T-helper 17 cell (primary cell): ENCODE measurements around the gene LRRC8E. TPM values are rescaled to one million over a fixed set of nuclear protein-coding genes. Genes with fewer than 3 reads are reported as not detected.
"Not testable (repeated sequence)": the region's sequence is repeated elsewhere in the genome, so short reads cannot be mapped to it uniquely, and the experiment has no call there.

ENCODE experiments used
- ATAC-seq: fragments of 150-1000 bp; cut with Tn5 transposase; 2 replicates; pipeline ENCODE4 v1.10.0; 2021; ENCODE audit warnings: mild to moderate bottlenecking, moderate library complexity
- DNase-seq, 3 donors: peaks; one replicate each; pipeline versions ENCODE4 v3.0.0 to v3.0.0-alpha.2; 2020 to 2021
- H3K9me3 ChIP-seq: one replicate; pipeline ENCODE4 v1.7.0; 2013; ENCODE audit warnings: low read length, mild to moderate bottlenecking; ENCODE audit not compliant: control insufficient read depth, poor library complexity, severe bottlenecking
- H3K27ac Mint-ChIP-seq: one replicate; pipeline ENCODE4 v1.8.0; 2022; ENCODE audit warnings: mild to moderate bottlenecking, moderate library complexity, mixed read lengths
- H3K27me3 Mint-ChIP-seq: one replicate; pipeline ENCODE4 v1.8.0; 2022; ENCODE audit warnings: mixed read lengths
- H3K36me3 Mint-ChIP-seq: one replicate; pipeline ENCODE4 v1.8.0; 2022; ENCODE audit warnings: low read depth, mixed read lengths
- H3K4me1 Mint-ChIP-seq: one replicate; pipeline ENCODE4 v1.8.0; 2022; ENCODE audit warnings: mild to moderate bottlenecking, mixed read lengths
- H3K4me3 Mint-ChIP-seq: one replicate; pipeline ENCODE4 v1.8.0; 2022; ENCODE audit warnings: mild to moderate bottlenecking, moderate library complexity, mixed read lengths
- total RNA-seq, 4 donors: library from RNA in 2 of 4; stranded (reverse) in 2 of 4; gene quantifications; one replicate each; pipeline ENCODE4 v1.2.3 and lab custom pipeline; 2022 to 2026

Gene LRRC8E
- total RNA-seq, 2 donors from 2014 or later = not detected

DNA sequence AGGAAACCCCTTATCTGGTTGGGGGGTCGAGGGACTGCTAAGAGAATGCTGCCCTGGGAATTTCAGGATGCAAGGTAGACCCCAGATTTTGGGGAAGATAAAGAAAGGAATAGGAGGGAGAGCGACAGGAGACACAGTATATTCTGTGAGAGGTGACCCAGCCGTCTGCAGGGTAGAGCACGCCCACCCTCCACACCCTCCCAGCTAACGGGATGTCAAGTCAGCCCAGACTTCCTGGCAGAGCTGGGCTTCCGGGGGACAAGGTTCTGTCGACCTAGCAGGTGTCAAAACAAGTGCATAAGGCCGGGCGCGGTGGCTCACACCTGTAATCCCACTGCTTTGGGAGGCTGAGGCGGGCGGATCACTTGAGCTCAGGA lies 13.4 kb upstream of the LRRC8E start:
- H3K4me1 Mint-ChIP-seq = peaks cover 24% of the 10 kb centered on the region
- ATAC-seq (no peak), DNase-seq (no peak)
- no peak overlapping the region for H3K4me3 Mint-ChIP-seq
- no peaks in the 10 kb centered on the region for H3K36me3 Mint-ChIP-seq
- H3K27ac Mint-ChIP-seq = no peak overlapping the region
- peaks cover 19% of the 10 kb centered on the region for H3K27me3 Mint-ChIP-seq
- H3K9me3 ChIP-seq = no peaks in the 10 kb centered on the region

DNA sequence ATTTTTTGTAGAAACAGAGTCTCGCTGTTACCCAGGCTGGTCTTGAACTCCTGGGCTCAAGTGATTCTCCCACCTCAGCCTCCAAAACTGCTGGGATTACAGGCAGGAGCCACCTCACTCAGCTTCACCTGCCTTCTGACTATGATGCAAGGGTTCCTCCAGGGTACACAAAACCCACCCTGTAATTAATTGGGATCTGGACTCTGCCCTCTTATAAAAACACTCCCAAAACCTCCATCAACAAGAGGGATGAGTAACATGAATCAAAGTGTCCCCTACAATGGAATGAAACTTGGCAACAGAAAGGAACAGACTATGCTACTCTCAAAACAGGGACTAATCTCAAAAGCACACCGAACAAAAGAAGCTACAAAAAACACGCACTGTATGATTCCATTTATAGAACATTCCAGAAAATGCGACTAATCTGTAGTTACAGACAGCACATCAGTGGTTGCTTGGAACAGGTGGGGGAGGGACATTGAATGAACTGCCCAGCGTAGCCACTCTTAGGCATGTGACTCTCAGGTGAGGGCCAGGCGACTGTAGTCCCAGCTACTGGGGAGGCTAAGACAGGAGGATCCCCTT lies 11.0 kb upstream of the LRRC8E start:
- peaks cover 6% of the 10 kb centered on the region for H3K4me1 Mint-ChIP-seq
- peaks cover 10% of the 10 kb centered on the region for H3K27me3 Mint-ChIP-seq
- no peak for ATAC-seq
- no peak overlapping the region for H3K4me3 Mint-ChIP-seq
- no peak for DNase-seq
- no peak overlapping the region for H3K27ac Mint-ChIP-seq
- H3K9me3 ChIP-seq = no peaks in the 10 kb centered on the region
- H3K36me3 Mint-ChIP-seq = no peaks in the 10 kb centered on the region

DNA sequence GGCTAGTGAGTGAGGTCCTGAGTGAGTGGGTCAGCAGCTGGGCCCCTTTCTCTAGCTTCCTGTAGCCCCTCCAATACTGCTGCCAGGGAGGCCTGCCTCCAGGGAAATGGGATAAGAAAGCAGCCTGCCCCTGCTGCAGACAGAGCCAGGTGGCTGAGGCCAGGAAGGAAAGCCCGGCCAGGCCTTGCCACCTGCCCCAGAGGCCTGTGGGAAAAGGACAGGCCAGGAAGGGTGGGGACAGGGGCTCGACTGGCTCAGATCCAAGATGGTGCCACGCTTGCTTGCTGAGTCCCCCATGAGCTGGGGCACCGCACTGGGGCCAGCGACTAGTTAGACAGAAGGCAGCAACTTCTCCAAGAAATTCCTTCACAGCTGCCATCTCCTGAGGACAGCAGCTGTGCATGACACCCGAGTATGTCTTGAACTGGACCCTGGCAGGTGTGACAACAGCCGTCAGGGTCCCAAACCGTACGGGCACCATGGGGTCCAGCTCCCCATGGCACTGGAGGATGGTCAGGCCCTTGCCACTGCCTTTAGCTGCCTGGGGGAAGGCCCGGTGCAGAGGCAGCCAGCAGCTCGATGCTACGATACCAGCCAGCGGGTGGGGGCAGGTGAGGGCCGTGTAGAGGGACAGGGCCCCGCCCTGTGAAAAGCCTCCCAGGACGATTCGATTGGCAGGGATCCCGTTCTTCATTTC lies 9.1 kb upstream of the LRRC8E start:
- DNase-seq = no peak
- no peaks in the 10 kb centered on the region for H3K9me3 ChIP-seq
- ATAC-seq = no peak
- H3K4me3 Mint-ChIP-seq = no peak overlapping the region
- H3K4me1 Mint-ChIP-seq = peaks cover 8% of the 10 kb centered on the region
- H3K27ac Mint-ChIP-seq = no peak overlapping the region
- peaks cover 5% of the 10 kb centered on the region for H3K27me3 Mint-ChIP-seq
- H3K36me3 Mint-ChIP-seq = no peaks in the 10 kb centered on the region

DNA sequence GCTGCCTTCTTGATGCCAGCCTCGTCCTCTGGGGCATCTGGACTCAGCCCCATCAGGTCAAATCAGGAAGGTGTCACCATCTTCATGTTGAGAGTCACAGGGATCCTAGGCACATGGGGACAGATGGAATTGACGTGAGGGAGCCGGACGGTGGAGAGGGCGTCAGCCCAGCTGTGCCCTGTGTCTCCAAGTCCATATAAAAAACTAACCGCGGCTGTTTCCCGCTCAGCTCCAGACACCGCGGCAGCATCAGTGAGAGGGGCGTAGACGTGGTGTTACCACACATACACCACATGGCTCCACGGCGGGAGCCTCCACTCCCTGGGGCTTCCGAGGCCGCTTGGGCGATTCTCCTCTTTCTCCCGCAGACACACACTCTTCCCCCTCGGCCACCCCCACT lies 8.5 kb upstream of the LRRC8E start:
- H3K36me3 Mint-ChIP-seq = no peaks in the 10 kb centered on the region
- ATAC-seq = no peak

DNA sequence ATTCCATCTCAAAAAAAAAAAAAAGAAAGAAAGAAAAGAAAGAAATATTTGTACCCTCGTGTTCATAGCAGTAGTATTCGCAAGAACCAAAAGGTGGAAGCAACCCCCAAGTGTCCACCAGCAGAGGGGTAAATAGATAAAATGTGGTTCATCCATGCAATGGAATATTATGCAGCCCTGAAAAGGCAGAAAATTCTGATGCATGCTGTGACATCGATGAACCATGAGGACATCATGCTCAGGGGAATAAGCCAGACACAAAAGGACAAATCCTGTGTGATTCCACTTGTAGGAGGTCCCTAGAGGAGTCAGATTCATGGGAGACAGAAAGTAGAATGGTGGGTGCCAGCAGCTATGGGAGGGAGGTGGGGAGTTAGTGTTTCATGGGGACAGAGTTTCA lies 6.4 kb upstream of the LRRC8E start:
- no peaks in the 10 kb centered on the region for H3K9me3 ChIP-seq
- Mint-ChIP-seq H3K27ac (no peak overlapping the region), H3K4me1 (peaks cover 3% of the 10 kb centered on the region), H3K27me3 (no peaks in the 10 kb centered on the region), H3K4me3 (no peak overlapping the region), H3K36me3 (no peaks in the 10 kb centered on the region)
- DNase-seq = no peak
- ATAC-seq = no peak

More for the DNA sequence above, 8.5 kb upstream of the LRRC8E start:
- H3K9me3 ChIP-seq = no peaks in the 10 kb centered on the region
- Mint-ChIP-seq H3K27me3 (peaks cover under 1% of the 10 kb centered on the region), H3K27ac (no peak overlapping the region), H3K4me1 (peaks cover 5% of the 10 kb centered on the region), H3K4me3 (no peak overlapping the region)
- no peak for DNase-seq

DNA sequence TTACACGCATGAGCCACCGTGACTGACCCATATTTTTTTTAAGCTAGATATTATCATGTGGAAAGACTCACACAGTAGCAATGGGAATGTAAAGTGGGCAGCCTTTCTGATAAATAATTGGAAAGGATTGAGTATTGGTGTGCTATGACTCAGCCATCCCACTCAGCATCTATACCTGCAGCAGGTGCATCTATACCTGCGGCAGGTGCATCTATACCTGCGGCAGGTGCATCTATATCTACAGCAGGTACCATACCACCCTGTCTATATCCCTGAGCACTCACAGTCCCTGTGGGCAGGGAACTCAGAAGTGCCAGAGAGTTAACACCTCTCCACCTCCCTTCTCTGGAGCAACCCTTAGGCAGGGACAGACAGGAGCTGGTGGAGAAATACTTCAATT lies 5.2 kb upstream of the LRRC8E start:
- no peak for ATAC-seq
- Mint-ChIP-seq H3K27ac (no peak overlapping the region), H3K36me3 (no peaks in the 10 kb centered on the region), H3K4me1 (peaks cover 3% of the 10 kb centered on the region), H3K27me3 (peaks cover 7% of the 10 kb centered on the region), H3K4me3 (no peak overlapping the region)
- no peaks in the 10 kb centered on the region for H3K9me3 ChIP-seq
- DNase-seq = no peak

DNA sequence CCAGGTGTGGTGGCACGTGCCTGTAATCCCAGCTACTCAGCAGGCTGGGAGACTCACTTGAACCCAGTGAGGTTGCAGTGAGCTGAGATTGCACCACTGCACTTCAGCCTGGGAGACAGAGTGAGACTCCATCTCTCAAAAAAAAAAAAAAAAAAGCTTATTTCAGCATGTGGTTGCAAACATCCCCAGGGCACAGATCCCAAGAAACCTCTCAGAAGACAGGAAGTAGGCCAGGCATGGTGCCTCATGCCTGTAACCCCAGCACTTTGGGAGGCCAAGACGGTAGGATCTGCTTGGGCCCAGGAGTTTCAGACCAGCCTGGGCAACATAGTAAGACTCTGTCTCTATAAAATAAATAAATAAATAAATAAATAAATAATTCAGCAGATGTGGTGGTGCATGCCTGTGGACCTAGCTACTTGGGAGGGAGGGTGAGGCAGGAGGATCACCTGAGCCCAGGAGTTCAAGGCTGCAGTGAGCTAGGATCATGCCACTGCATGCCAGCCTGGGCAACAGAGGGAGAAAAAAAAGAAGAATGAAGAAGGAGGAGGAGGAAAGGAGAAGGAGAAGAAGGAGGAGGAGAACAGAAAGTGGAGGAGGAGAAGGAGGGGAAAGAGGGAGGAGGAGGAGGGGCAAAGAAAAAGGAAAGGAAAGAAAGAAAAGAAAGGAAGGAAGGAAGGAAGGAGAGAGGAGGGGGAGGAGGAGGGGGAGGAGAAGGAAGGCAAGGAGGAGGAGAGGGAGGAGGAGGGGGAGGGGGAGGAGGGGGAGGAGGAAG lies 4.3 kb upstream of the LRRC8E start:
- H3K4me3 Mint-ChIP-seq = no peak overlapping the region

DNA sequence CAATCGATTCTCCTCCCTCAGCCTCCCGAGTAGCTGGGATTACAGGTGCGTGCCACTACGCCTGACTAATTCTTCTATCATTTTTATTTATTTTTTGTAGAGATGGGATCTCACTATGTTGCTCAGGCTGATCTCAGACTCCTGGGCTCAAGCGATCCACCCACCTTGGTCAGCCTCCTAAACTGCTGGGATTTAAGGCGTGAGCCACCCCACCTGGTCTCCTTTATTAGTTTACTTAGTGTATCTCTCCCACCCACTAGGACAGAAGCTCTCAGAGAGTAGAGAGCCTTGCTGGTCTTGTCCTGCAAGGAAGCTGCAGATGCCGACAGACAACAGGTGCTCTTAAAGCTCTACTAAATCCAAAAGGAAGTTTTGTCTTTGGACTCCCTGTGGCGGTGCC lies 2.5 kb upstream of the LRRC8E start:
- Mint-ChIP-seq H3K36me3 (no peaks in the 10 kb centered on the region), H3K27ac (no peak overlapping the region), H3K4me1 (peaks cover 3% of the 10 kb centered on the region), H3K4me3 (no peak overlapping the region), H3K27me3 (peaks cover 7% of the 10 kb centered on the region)
- ATAC-seq (no peak), DNase-seq (no peak)
- no peaks in the 10 kb centered on the region for H3K9me3 ChIP-seq

More for the DNA sequence above, 4.3 kb upstream of the LRRC8E start:
- Mint-ChIP-seq H3K36me3 (no peaks in the 10 kb centered on the region), H3K27ac (no peak overlapping the region), H3K4me1 (peaks cover 3% of the 10 kb centered on the region), H3K27me3 (peaks cover 7% of the 10 kb centered on the region)
- H3K9me3 ChIP-seq = no peaks in the 10 kb centered on the region
- ATAC-seq = no peak
- DNase-seq = no peak

DNA sequence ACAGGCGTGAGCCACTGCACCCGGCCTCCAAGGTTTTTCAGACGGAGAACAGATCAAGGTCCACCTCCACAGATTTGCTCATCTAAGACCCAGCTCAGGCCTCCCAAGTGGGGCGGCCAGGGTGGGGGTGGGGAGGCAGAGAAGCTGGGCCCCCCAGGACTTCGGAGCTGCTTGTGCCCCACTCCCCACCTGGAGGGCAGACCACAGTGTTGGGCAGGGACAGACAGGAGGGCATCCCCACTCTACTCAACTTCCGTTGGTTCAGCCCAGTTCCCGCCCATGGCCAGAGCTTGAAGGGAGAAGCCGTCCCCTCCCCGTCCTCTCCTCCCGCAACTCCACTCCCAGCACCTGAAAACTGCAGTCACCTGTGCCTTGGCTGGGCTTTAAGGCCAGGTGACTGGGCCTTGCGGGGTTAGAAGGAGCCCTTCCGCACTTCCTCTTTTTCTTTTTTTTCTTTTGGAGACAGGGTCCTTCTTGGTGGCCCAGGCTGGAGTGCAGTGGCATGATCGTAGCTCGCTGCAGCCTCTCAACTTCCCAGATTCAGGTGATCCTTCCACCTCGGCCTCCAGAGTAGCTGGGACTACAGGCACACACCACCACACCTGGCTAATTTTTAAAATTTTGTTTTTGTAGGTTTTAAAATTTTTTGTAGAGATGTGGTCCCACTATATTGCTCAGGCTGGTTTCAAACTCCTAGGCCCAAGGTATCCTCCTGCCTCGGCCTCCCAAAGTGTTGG lies 734 bp upstream of the LRRC8E start:
- Mint-ChIP-seq H3K27me3 (peaks cover 11% of the 10 kb centered on the region), H3K27ac (no peak overlapping the region)

DNA sequence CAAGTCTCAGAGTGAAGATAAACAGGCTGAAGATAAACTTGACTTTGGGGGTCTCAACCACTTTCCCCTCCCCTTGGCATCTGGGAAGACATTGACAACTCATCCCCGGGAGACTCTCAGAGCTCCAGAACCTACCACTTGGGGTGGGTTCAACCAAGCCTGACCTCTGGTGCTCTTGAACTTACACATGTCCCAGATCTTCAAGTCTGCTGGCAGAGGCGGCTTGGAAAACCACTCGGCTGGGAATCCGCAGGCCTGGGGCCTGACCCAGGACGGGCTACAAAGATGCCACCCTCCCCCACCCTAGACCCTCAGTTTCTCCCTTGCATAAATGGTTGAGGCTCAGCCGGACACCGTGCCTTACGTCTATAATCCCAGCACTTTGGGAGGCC lies 512 bp downstream of the LRRC8E start:
- H3K9me3 ChIP-seq = no peaks in the 10 kb centered on the region
- no peak for DNase-seq
- ATAC-seq = no peak
- Mint-ChIP-seq H3K27ac (no peak overlapping the region), H3K4me1 (peaks cover 3% of the 10 kb centered on the region), H3K4me3 (no peak overlapping the region), H3K27me3 (peaks cover 11% of the 10 kb centered on the region), H3K36me3 (no peaks in the 10 kb centered on the region)

More for the DNA sequence above, 734 bp upstream of the LRRC8E start:
- peaks cover 3% of the 10 kb centered on the region for H3K4me1 Mint-ChIP-seq
- H3K36me3 Mint-ChIP-seq = no peaks in the 10 kb centered on the region
- DNase-seq (no peak), ATAC-seq (no peak)
- H3K4me3 Mint-ChIP-seq = no peak overlapping the region
- no peaks in the 10 kb centered on the region for H3K9me3 ChIP-seq

DNA sequence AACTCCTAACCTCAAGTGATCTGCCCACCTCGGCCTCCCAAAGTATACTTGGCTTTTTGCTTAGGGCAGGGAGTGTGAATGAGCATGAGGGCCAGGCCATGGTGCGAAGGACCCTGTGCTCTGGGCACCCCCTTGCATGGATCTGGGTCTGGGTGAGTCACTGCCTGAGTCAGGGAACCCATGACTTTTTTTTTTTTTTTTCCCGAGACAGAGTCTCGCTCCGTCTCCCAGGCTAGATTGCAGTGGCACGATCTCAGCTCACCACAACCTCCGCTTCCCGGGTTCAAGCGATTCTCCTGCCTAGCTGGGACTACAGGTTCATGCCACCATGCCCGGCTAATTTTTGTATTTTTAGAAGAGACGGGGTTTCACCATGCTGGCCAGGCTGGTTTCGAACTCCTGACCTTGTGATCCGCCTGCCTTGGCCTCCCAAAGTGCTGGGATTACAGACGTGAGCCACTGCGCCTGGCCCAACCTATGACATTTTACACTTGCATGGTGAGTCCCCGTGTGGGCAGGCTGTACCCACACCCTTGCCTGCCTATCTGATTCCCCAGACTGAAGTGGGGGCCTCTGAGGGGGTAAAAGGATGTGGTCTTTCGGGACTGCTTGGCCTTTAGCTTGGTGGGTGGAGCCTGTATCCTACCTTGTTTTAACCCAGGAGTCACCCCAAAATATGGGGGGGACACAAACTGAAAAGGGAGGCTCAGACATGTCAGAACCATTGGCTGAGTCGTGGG lies 5.2 kb downstream of the LRRC8E start:
- H3K36me3 Mint-ChIP-seq, ATAC-seq, H3K27ac Mint-ChIP-seq, H3K4me1 Mint-ChIP-seq, DNase-seq, H3K9me3 ChIP-seq, H3K4me3 Mint-ChIP-seq: not testable (repeated sequence)
- peaks cover 17% of the 10 kb centered on the region for H3K27me3 Mint-ChIP-seq

DNA sequence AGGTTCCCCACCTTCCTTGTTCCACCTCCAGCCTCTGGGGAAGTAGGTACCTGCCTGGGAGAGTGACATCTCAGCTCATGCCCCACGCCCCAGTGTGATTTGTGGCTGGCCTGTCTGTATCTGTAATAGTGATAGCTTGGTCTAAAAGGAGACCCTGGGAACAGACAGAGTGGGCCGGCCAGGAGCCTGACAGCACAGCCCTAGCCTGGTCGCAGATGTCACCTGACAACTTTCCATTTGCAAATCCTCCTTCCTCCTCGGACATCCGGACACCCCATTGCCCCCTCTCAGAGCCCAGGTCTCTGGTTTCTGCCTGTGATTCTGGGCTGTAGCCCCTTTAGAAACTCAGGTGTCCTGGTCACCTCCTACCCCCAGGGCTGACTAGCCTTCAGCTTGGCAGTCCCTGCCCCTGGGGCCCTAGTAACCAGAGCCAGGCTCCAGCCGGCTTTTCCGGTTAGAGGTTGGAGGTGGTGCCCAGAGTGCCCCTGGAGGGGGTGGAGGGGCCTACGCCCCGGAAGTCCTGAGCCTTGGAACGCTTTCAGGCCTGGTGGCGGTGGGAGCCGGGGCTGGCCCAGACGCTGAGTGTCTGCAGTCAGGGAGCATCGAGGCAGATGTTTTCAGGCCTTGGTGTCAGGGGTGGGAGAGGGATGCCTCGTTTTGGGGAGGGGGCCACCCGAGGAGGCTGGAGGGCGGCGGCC lies 6.5 kb downstream of the LRRC8E start:
- H3K4me1 Mint-ChIP-seq = no peaks in the 10 kb centered on the region
- H3K4me3 Mint-ChIP-seq = no peak overlapping the region
- no peak overlapping the region for H3K27ac Mint-ChIP-seq
- DNase-seq (no peak), ATAC-seq (no peak)
- H3K9me3 ChIP-seq = no peaks in the 10 kb centered on the region
- no peaks in the 10 kb centered on the region for H3K36me3 Mint-ChIP-seq
- peaks cover 17% of the 10 kb centered on the region for H3K27me3 Mint-ChIP-seq
